H9 (cell line): Measurements from ENCODE around the gene TMEM225B. TPM values are rescaled to one million over a fixed set of nuclear protein-coding genes. Genes with fewer than 3 reads are reported as not detected.
A peak's percentile ranks its signal among the peaks of the same experiment; 100 is the strongest.

ENCODE experiments used
- DNase-seq: peaks from one replicate; pipeline ENCODE4 v3.0.0-alpha.2; 2017
- H2AFZ ChIP-seq: one replicate; pipeline ENCODE4 v1.6.1; 2013; ENCODE audit warnings: mild to moderate bottlenecking, low read length, control low read depth, moderate library complexity
- H2AK5ac ChIP-seq: 2 replicates; pipeline ENCODE4 v1.6.1; 2013; ENCODE audit warnings: low read length, control low read depth, mixed read lengths; ENCODE audit not compliant: insufficient read length
- H2BK120ac ChIP-seq: one replicate; pipeline ENCODE4 v1.6.1; 2013; ENCODE audit warnings: low read depth, mild to moderate bottlenecking, low read length, control low read depth, inconsistent platforms; ENCODE audit not compliant: poor library complexity, severe bottlenecking
- H2BK12ac ChIP-seq: 2 replicates; pipeline ENCODE4 v1.6.1; 2013; ENCODE audit warnings: low read length, control low read depth, mixed read lengths, low read depth; ENCODE audit not compliant: insufficient read length
- H2BK15ac ChIP-seq: 2 replicates; pipeline ENCODE4 v1.6.1; 2013; ENCODE audit warnings: low read depth, low read length, control low read depth
- H2BK20ac ChIP-seq: one replicate; pipeline ENCODE4 v1.6.1; 2013; ENCODE audit warnings: low read depth, mild to moderate bottlenecking, low read length, control low read depth, inconsistent platforms; ENCODE audit not compliant: poor library complexity, severe bottlenecking
- H2BK5ac ChIP-seq: 2 replicates; pipeline ENCODE4 v1.6.1; 2013; ENCODE audit warnings: low read length, control low read depth, mixed read lengths; ENCODE audit not compliant: insufficient read length
- H3K14ac ChIP-seq: 2 replicates; pipeline ENCODE4 v1.6.1; 2013; ENCODE audit warnings: low read length, control low read depth; ENCODE audit not compliant: insufficient read depth
- H3K18ac ChIP-seq: 2 replicates; pipeline ENCODE4 v1.6.1; 2013; ENCODE audit warnings: low read depth, mild to moderate bottlenecking, mixed read lengths, low read length, control low read depth; ENCODE audit not compliant: insufficient read length
- H3K23ac ChIP-seq: 2 replicates; pipeline ENCODE4 v1.6.1; 2013; ENCODE audit warnings: low read length, control low read depth, mixed read lengths, low read depth; ENCODE audit not compliant: insufficient read length
- H3K23me2 ChIP-seq: 2 replicates; pipeline ENCODE4 v1.6.1; 2013; ENCODE audit warnings: low read depth, mild to moderate bottlenecking, mixed read lengths, low read length, control low read depth; ENCODE audit not compliant: insufficient read length, poor library complexity, severe bottlenecking
- H3K27ac ChIP-seq: 2 replicates; pipeline ENCODE4 v1.5.1; 2013; ENCODE audit warnings: low read length, control low read depth, mixed read lengths, low read depth; ENCODE audit not compliant: insufficient read length
- H3K27me3 ChIP-seq: 2 replicates; pipeline ENCODE4 v1.6.1; 2013; ENCODE audit warnings: low read length, control low read depth, inconsistent platforms; ENCODE audit not compliant: insufficient read depth
- H3K4ac ChIP-seq: 2 replicates; pipeline ENCODE4 v1.6.1; 2013; ENCODE audit warnings: low read depth, mild to moderate bottlenecking, control low read depth, inconsistent platforms, low read length, moderate library complexity
- H3K4me1 ChIP-seq: 2 replicates; pipeline ENCODE4 v1.6.1; 2013; ENCODE audit warnings: low read length, control low read depth, inconsistent platforms; ENCODE audit not compliant: insufficient read depth
- H3K4me2 ChIP-seq: 2 replicates; pipeline ENCODE4 v1.6.1; 2013; ENCODE audit warnings: low read length, control low read depth, mixed read lengths; ENCODE audit not compliant: insufficient read length, insufficient read depth
- H3K56ac ChIP-seq: 2 replicates; pipeline ENCODE4 v1.6.1; 2013; ENCODE audit warnings: low read depth, mild to moderate bottlenecking, mixed read lengths, low read length, control low read depth; ENCODE audit not compliant: insufficient read length
- H3K79me1 ChIP-seq: 2 replicates; pipeline ENCODE4 v1.6.1; 2013; ENCODE audit warnings: low read depth, mild to moderate bottlenecking, moderate library complexity, low read length, control low read depth, inconsistent platforms; ENCODE audit not compliant: insufficient read depth, poor library complexity, severe bottlenecking
- H3K79me2 ChIP-seq: 2 replicates; pipeline ENCODE4 v1.6.1; 2013; ENCODE audit warnings: low read length, control low read depth, inconsistent platforms; ENCODE audit not compliant: insufficient read depth
- H3K9ac ChIP-seq: 2 replicates; pipeline ENCODE4 v1.6.1; 2013; ENCODE audit warnings: low read length, control low read depth, mixed read lengths; ENCODE audit not compliant: insufficient read length; ENCODE audit errors: extremely low read depth
- H3K9me3 ChIP-seq: one replicate; pipeline ENCODE4 v1.6.1; 2013; ENCODE audit warnings: low read depth, low read length, inconsistent platforms; ENCODE audit not compliant: control insufficient read depth
- H3T11ph ChIP-seq: one replicate; pipeline ENCODE4 v1.6.1; 2013; ENCODE audit warnings: mild to moderate bottlenecking, low read length, control low read depth, inconsistent platforms
- H4K20me1 ChIP-seq: one replicate; pipeline ENCODE4 v1.6.1; 2013; ENCODE audit not compliant: control insufficient read depth, insufficient read length, insufficient read depth
- H4K5ac ChIP-seq: 2 replicates; pipeline ENCODE4 v1.6.1; 2013; ENCODE audit warnings: low read depth, mild to moderate bottlenecking, mixed read lengths, low read length, control low read depth; ENCODE audit not compliant: insufficient read length
- H4K8ac ChIP-seq: replicated peaks from 2 replicates; pipeline ENCODE4 v1.6.1; 2013; ENCODE audit warnings: low read length, control low read depth, mixed read lengths, low read depth; ENCODE audit not compliant: insufficient read length
- H4K91ac ChIP-seq: 2 replicates; pipeline ENCODE4 v1.6.1; 2013; ENCODE audit warnings: low read depth, mild to moderate bottlenecking, moderate library complexity, mixed read lengths, low read length, control low read depth; ENCODE audit not compliant: insufficient read length
- H3K27ac Mint-ChIP-seq, 3 experiments: 2 replicates in 2 of 3; 3 replicates in 1 of 3; pipeline ENCODE4 v1.8.0; 2020 to 2021; ENCODE audit warnings: mixed read lengths in 3 of 3, mild to moderate bottlenecking in 1 of 3, moderate library complexity in 1 of 3
- H3K27me3 Mint-ChIP-seq: 2 replicates; pipeline ENCODE4 v1.8.0; 2021; ENCODE audit warnings: low read depth, mild to moderate bottlenecking, moderate library complexity, mixed read lengths
- H3K36me3 Mint-ChIP-seq, 3 experiments: 2 replicates in 2 of 3; 3 replicates in 1 of 3; pipeline ENCODE4 v1.8.0; 2020 to 2021; ENCODE audit warnings: low read depth in 3 of 3, mixed read lengths in 3 of 3; ENCODE audit not compliant: insufficient read depth in 1 of 3
- H3K4me1 Mint-ChIP-seq, 2 experiments: 2 replicates each; pipeline ENCODE4 v1.8.0; 2020; ENCODE audit warnings: mixed read lengths in 2 of 2
- H3K4me3 Mint-ChIP-seq, 2 experiments: 2 replicates in 1 of 2; 3 replicates in 1 of 2; pipeline ENCODE4 v1.8.0; 2020 to 2021; ENCODE audit warnings: mild to moderate bottlenecking in 2 of 2, mixed read lengths in 2 of 2, moderate library complexity in 1 of 2
- H3K9me3 Mint-ChIP-seq, 2 experiments: 2 replicates in 1 of 2; 3 replicates in 1 of 2; pipeline ENCODE4 v1.8.0; 2020; ENCODE audit warnings: mild to moderate bottlenecking in 2 of 2, mixed read lengths in 2 of 2, moderate library complexity in 1 of 2
- CTCF ChIP-seq: fragments of 200-600 bp; sonication (generic); conservative IDR thresholded peaks from 3 replicates; pipeline ENCODE4 v1.8.0; 2021; ENCODE audit warnings: antibody characterized with exemption, mild to moderate bottlenecking
- WGBS: extraction: QIAGEN DNeasy Blood & Tissue Kit; methylation state at CpG from one replicate; pipeline ENCODE4 v1.1.7; 2013; ENCODE audit warnings: missing lambda C conversion rate, low lambda C conversion rate, mixed read lengths; ENCODE audit not compliant: insufficient read length; ENCODE audit errors: extremely low coverage; 5-methylcytosine and 5-hydroxymethylcytosine counted together
- total RNA-seq: library from RNA; stranded (reverse); gene quantifications from 2 replicates; pipeline ENCODE4 v1.2.1, GENCODE V29; 2021

TMEM225B gene
- total RNA-seq, 1 experiment from 2014 or later: not detected

- Histone ChIP-seq H2BK12ac (no peak within 1 kb of the TSS), H3K4me1 (no peaks in the 10 kb centered on the region), H3K23me2 (peaks cover 5% of the 10 kb centered on the region), H3K18ac (peak within 1 kb of the TSS; percentile 69), H4K91ac (no peak within 1 kb of the TSS), H4K8ac (no peak within 1 kb of the TSS), H4K5ac (no peak within 1 kb of the TSS), H3K14ac (peak within 1 kb of the TSS; percentile 90), H3K9me3 (no peaks in the 10 kb centered on the region), H3K23ac (no peak within 1 kb of the TSS), H3K79me2 (no peaks in the 10 kb centered on the region), H3T11ph (no peak within 1 kb of the TSS), H2BK5ac (no peak within 1 kb of the TSS), H2BK120ac (no peak within 1 kb of the TSS), H3K79me1 (no peaks in the 10 kb centered on the region), H3K56ac (no peak within 1 kb of the TSS), H3K4me2 (peak within 1 kb of the TSS; percentile 85), H2BK20ac (no peak within 1 kb of the TSS), H2AK5ac (no peak within 1 kb of the TSS), H3K4ac (no peak within 1 kb of the TSS), H2BK15ac (no peak within 1 kb of the TSS), H3K27ac (no peak within 1 kb of the TSS), H4K20me1 (no peaks in the 10 kb centered on the region), H3K27me3 (no peaks in the 10 kb centered on the region), H3K9ac (peak within 1 kb of the TSS; percentile 92), H2AFZ (peak within 1 kb of the TSS; percentile 43)
- H3K27ac Mint-ChIP-seq: peak within 1 kb of the TSS; percentile 92 to 96 (median 94); a peak in 5 of 7 replicates
- H3K4me3 Mint-ChIP-seq: peak within 1 kb of the TSS; percentile 87 to 91
- H3K27me3 Mint-ChIP-seq: no peaks in the 10 kb centered on the region
- DNase-seq: peak; percentile 92
- no peak for TF ChIP-seq CTCF
- peaks cover 9 to 14% of the 10 kb centered on the region in 2 experiments; a peak in 3 of 4 replicates for H3K4me1 Mint-ChIP-seq
- no CpG with 5 or more reads among the region's 37 CpGs for WGBS
- peaks cover 27 to 32% (median 29%) of the 10 kb centered on the region in 3 experiments for H3K36me3 Mint-ChIP-seq
- H3K9me3 Mint-ChIP-seq: peaks cover 19 to 22% of the 10 kb centered on the region in 2 experiments; a peak in 4 of 5 replicates
Observed at GRCh38 chr7:99551767-99552463, 46.2 kb upstream of the TMEM225B start, which contains the start of gene FAM200A. Gene FAM200A, minus strand, starts transcription at chr7:99552114. Its CDS starts 3,707 bp downstream, at chr7:99548407.
